Thyroid gland (tissue), 4 donors: ENCODE measurements around the gene CACNA2D3.

Experiments
- CTCF ChIP-seq, 6 experiments: fragments of 200-600 bp in 3 of 6; fragments of 450-650 bp in 3 of 6; sonication (generic) in 3 of 6; IDR thresholded peaks; one replicate each; pipeline ENCODE4 v1.5.1; 2016 to 2019; ENCODE audit warnings: antibody characterized with exemption in 6 of 6, mild to moderate bottlenecking in 2 of 6, inconsistent platforms in 1 of 6, moderate library complexity in 1 of 6
- POLR2A ChIP-seq, 2 donors: fragments of 450-650 bp; IDR thresholded peaks; one replicate each; pipeline ENCODE4 v1.6.1; 2017; ENCODE audit warnings: antibody characterized with exemption in 2 of 2, mild to moderate bottlenecking in 2 of 2, moderate library complexity in 1 of 2

- no peak for TF ChIP-seq CTCF (IDR thresholded peaks at IDR 0.05)
- no peak for TF ChIP-seq POLR2A (IDR thresholded peaks at IDR 0.05)
These were observed 221.1 kb downstream of the CACNA2D3 start for GRCh38 chr3:54343495-54343894.
